ENCODE data around the gene TST. TPM values are rescaled to one million over a fixed set of nuclear protein-coding genes. Genes with fewer than 3 reads are reported as not detected.

TST gene
- polyA plus RNA-seq, 1 of the 3 experiments (the other 2 are of a cell fraction) = 49.4 TPM

- TF ChIP-seq TEAD4 (IDR thresholded peaks at IDR 0.05; ENCODE audit: borderline replicate concordance, insufficient read depth) (no peak), JUND (IDR thresholded peaks at IDR 0.05) (no peak), GABPA (IDR thresholded peaks at IDR 0.05; ENCODE audit: low read depth) (no peak), MXI1 (IDR thresholded peaks at IDR 0.05; ENCODE audit: low read depth, low read length) (no peak)
Observed at GRCh38 chr22:36966851-36967540, 52.3 kb downstream of the TST start (continued).

GRCh38 chr22:36965696-36966095 is 53.6 kb downstream of the TST start:
- H3K27ac ChIP-seq (ENCODE audit: low read depth in 2 of 2, low read length in 1 of 2) = no peak overlapping the region
- no peak for DNase-seq
- TF ChIP-seq CHD2 (IDR thresholded peaks at IDR 0.05; ENCODE audit: low read length, partially characterized antibody) (no peak), EP300 (IDR thresholded peaks at IDR 0.05; ENCODE audit: borderline replicate concordance in 1 of 2, low read depth in 1 of 2, low read length in 1 of 2) (no peak), SMC3 (IDR thresholded peaks at IDR 0.05; ENCODE audit: low read depth, low read length) (no peak), RAD21 (IDR thresholded peaks at IDR 0.05; ENCODE audit: low read length) (no peak), ELF1 (IDR thresholded peaks at IDR 0.05) (no peak), FOSL2 (IDR thresholded peaks at IDR 0.05; ENCODE audit: borderline replicate concordance, low read depth) (no peak), YY1 (IDR thresholded peaks at IDR 0.05; ENCODE audit: low read depth) (no peak), MXI1 (IDR thresholded peaks at IDR 0.05; ENCODE audit: low read depth, low read length) (no peak), IRF3 (IDR thresholded peaks at IDR 0.05; ENCODE audit: low read depth, low read length) (no peak)
- no peaks in the 10 kb centered on the region for H3K79me2 ChIP-seq (ENCODE audit: insufficient read depth)
- no peaks in the 10 kb centered on the region for H3K9me3 ChIP-seq
- no peak overlapping the region for H3K9ac ChIP-seq
- no peaks in the 10 kb centered on the region for H3K4me1 ChIP-seq (ENCODE audit: control insufficient read depth in 1 of 2, insufficient read depth in 2 of 2, low read depth in 1 of 2, low read length in 1 of 2)
- 42% methylated on average over 2 of the region's 2 CpGs for WGBS (ENCODE audit: low lambda C conversion rate)
- no peak overlapping the region for H3K4me3 ChIP-seq (ENCODE audit: low read depth in 2 of 2, low read length in 1 of 2)
- ChIA-PET POLR2A (no interaction called here), CTCF (interaction anchor here (1.0 to 4.4 kb wide), 4 partner anchors 12 to 206 kb away, joined by 3 to 28 read pairs (median 11); no protein-coding TSS in a partner anchor)
- no peaks in the 10 kb centered on the region for H3K36me3 ChIP-seq (replicated peaks in 1 of 2; ENCODE audit: control insufficient read depth in 1 of 2, insufficient read depth in 2 of 2, low read length in 1 of 2)
- H2AFZ ChIP-seq (ENCODE audit: low read depth) = no peak overlapping the region
- no peaks in the 10 kb centered on the region for H3K9me2 ChIP-seq
- H3K27me3 ChIP-seq (ENCODE audit: insufficient read depth) = peaks cover 15% of the 10 kb centered on the region; the same call in 1 of the 2 replicates
- no peaks in the 10 kb centered on the region for H3F3A ChIP-seq (replicated peaks; ENCODE audit: insufficient read depth)
- H4K20me1 ChIP-seq (ENCODE audit: insufficient read depth) = no peaks in the 10 kb centered on the region
- H3K4me2 ChIP-seq = no peak overlapping the region

- no peak for TF ChIP-seq JUND (IDR thresholded peaks at IDR 0.05)
- no peak for TF ChIP-seq RFX5 (IDR thresholded peaks at IDR 0.05; ENCODE audit: low read length)
- no peak for TF ChIP-seq REST (IDR thresholded peaks at IDR 0.05; ENCODE audit: low read depth, low read length)
- TF ChIP-seq RCOR1 (IDR thresholded peaks at IDR 0.05; ENCODE audit: low read length) = no peak
- TF ChIP-seq CTCF (IDR thresholded peaks at IDR 0.05) = no peak
- TF ChIP-seq EP300 (IDR thresholded peaks at IDR 0.05; ENCODE audit: borderline replicate concordance in 1 of 2, low read depth in 1 of 2, low read length in 1 of 2) = no peak
- no peak for TF ChIP-seq NRF1 (IDR thresholded peaks at IDR 0.05; ENCODE audit: low read depth, low read length)
- no peak for TF ChIP-seq MEF2A (IDR thresholded peaks at IDR 0.05; ENCODE audit: borderline replicate concordance, low read depth)
- H3K4me1 ChIP-seq (ENCODE audit: control insufficient read depth in 1 of 2, insufficient read depth in 2 of 2, low read depth in 1 of 2, low read length in 1 of 2) = no peaks in the 10 kb centered on the region
- peaks cover 15% of the 10 kb centered on the region; the same call in 1 of the 2 replicates for H3K27me3 ChIP-seq (ENCODE audit: insufficient read depth)
- CTCF ChIA-PET = interaction anchor here (0.6 to 4.4 kb wide), 4 partner anchors 11 to 107 kb away, joined by 3 to 28 read pairs (median 12); no protein-coding TSS in a partner anchor
- no peak overlapping the region for H2AFZ ChIP-seq (ENCODE audit: low read depth)
- POLR2A ChIA-PET = no interaction called here
- no peaks in the 10 kb centered on the region for H3K79me2 ChIP-seq (ENCODE audit: insufficient read depth)
- no peaks in the 10 kb centered on the region for H3K9me2 ChIP-seq
- no peaks in the 10 kb centered on the region for H3K9me3 ChIP-seq
- H3K4me2 ChIP-seq = no peak overlapping the region
- no peak overlapping the region for H3K4me3 ChIP-seq (ENCODE audit: low read depth in 2 of 2, low read length in 1 of 2)
- H3F3A ChIP-seq (replicated peaks; ENCODE audit: insufficient read depth) = no peaks in the 10 kb centered on the region
- no peaks in the 10 kb centered on the region for H4K20me1 ChIP-seq (ENCODE audit: insufficient read depth)
- no peak overlapping the region for H3K27ac ChIP-seq (ENCODE audit: low read depth in 2 of 2, low read length in 1 of 2)
- H3K36me3 ChIP-seq (replicated peaks in 1 of 2; ENCODE audit: control insufficient read depth in 1 of 2, insufficient read depth in 2 of 2, low read length in 1 of 2) = no peaks in the 10 kb centered on the region
- no peak for DNase-seq
- H3K9ac ChIP-seq = no peak overlapping the region
Observed at GRCh38 chr22:36964106-36964505, 55.1 kb downstream of the TST start.

Data from SK-N-SH (cell line).